GM18873 (cell line): Measurements from ENCODE around the gene IL1RN.
A peak's percentile ranks its signal among the peaks of the same experiment; 100 is the strongest.

Experiments
- ATAC-seq: cut with Tn5 transposase; IDR thresholded peaks from one replicate; pipeline ENCODE4 v1.9.1; 2021; ENCODE audit warnings: mild to moderate bottlenecking, moderate library complexity, moderate number of reproducible peaks; ENCODE audit not compliant: unreplicated experiment, low FRiP score

The IL1RN gene

GRCh38 chr2:113171334-113172075 lies 44.1 kb downstream of the IL1RN start:
- no peak for ATAC-seq

GRCh38 chr2:113172721-113173541 lies 45.5 kb downstream of the IL1RN start:
- ATAC-seq = no peak

DNA sequence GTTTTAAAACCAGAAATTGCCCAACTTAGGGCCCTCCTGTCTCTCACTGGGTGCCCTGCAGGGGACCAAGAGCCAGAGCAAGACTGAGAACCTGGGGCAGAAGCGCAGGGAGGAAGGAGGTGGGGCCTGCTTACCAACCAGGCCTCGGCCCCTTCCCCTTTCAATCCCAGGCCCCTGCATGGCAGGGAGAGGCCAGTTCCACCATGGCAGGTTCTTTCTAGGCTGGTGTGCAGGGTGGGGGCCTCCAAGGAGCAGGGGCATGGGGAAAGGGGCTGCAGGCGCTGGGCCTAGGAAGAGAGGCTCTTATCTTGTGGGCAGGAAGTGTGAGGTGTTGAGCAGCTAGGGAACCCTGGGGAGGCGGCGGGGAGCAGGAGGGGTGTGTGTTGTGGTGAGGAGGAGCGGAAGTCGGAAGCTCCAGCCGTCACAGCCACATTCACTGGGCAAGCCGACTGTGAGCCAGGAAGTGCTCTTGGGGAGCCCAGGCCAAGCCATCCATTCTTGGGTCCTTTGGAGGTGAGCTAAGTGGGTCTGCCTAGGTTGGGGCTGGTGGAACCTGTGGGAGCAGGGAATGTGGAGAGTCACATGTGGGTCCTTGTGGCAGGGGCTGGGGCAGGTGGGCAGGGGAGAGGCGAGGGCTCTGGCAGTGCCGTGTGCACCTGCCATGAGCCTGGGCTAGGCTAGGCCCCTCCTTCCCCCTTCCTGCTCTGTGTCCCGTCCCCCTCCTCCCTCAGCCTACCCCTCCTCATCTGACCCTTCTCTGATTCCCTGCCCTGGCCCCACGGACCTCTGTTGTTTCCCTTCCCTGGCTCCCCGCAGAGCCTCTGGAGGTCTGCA lies 46.4 kb downstream of the IL1RN start, which contains the start of gene PSD4:
Gene PSD4, plus strand, starts transcription at position 430 of the 834 bp plus-strand sequence. CDS start 8,486 bp downstream, outside the sequence.
- peak; percentile 75 for ATAC-seq

DNA sequence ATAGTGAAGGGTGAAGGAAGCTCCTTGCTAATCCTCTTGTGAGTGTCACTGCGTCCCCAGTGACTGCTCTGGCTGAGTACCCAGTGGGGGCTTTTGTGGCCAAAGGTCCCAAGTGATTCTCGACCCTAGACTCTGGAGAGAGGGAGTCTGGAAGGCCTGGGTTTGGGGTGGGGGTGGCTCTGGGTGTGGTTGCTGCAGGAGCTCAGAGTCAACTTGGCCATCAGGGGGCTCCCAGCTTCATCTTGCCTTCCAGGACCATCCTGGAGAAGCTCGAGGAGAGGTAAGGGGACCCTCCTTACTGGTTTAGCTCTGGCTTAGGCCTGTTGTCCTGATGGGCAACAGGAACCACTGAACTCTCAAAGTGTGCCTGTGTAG lies 47.0 kb downstream of the IL1RN start:
- no peak for ATAC-seq

- ATAC-seq = peak; percentile 56
Observed at GRCh38 chr2:113175042-113175628, 47.7 kb downstream of the IL1RN start.

GRCh38 chr2:113175736-113176695 lies 48.6 kb downstream of the IL1RN start:
- ATAC-seq = no peak

GRCh38 chr2:113176696-113177355 lies 49.4 kb downstream of the IL1RN start:
- ATAC-seq = no peak

DNA sequence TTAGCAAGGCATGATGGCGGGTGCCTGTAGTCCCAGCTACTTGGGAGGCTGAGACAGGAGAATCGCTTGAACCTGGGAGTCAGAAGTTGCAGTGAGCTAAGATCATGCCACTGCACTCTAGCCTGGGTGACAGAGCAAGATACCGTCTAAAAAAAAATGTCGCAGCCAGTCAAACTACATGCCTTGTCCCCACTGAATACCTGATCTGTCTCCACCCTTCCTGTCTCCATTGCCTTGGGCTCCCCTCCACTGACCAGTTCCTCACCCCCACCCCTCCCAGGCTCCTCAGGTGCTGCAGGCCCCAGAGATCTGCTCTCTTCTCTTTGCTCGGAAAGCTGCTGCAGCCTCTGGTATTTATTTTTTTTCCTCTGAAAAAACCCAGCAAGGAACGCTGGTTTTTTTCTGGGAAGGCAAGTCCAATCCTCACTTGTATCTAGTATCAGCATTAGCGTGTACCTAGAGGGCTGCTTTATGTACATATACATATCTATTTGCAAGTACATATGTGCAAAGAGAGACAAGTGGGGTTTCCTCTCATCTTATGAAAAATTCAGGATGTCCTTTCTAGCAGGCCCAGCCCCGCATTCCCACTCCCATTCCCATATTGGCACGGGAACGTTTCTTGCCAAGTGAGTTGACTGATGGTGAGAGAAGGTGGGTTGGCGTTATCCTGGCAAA lies 50.8 kb downstream of the IL1RN start:
- ATAC-seq = no peak

DNA sequence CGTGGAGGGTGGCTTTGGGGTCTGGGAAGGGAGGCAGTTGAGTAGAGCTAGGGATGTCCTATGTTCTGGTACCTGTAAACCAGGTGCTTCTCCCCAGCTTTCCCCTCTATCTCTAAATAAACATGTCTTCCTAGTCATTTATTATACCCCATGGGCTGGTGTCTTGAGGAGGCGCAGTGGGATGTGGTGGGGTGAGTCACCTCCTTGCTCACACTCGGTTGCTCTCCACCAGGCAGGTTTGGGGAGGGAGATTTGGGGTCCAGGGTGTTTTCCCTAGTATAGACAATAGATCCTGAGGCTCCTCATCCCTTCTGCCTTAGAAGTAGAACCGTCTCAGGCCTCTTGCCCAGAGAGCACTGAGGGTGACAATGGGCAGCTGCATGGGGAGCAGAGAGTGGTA lies 51.5 kb downstream of the IL1RN start:
- no peak for ATAC-seq

DNA sequence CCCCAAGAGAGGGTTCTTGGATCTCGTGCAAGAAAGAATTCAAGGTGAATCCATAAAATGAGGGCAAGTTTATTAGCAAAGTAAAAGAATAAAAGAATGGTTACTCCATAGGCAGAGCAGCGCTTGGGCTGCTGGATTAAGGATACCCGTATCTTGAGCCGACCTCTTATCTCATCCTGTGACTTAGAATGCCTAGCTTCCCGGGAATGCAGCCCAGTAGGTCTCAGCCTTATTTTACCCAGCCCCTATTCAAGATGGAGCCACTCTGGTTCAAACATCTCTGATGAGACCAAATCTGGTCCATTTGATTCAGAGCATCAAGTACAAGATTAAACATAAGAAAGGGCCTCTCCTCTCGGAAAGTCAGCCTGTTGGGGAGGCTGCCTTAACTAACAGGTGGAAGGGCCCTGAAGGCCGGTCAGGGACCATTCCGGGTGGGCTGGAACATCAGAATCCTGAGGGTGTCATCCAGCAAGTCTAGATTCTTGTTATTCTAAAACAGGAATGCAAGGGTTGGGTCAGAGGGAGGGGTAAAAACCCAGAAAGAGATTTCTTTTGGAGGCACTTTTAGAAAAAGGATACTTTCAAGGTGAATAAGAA lies 52.1 kb downstream of the IL1RN start:
- ATAC-seq = no peak

GRCh38 chr2:113180131-113180946 lies 52.9 kb downstream of the IL1RN start:
- no peak for ATAC-seq

DNA sequence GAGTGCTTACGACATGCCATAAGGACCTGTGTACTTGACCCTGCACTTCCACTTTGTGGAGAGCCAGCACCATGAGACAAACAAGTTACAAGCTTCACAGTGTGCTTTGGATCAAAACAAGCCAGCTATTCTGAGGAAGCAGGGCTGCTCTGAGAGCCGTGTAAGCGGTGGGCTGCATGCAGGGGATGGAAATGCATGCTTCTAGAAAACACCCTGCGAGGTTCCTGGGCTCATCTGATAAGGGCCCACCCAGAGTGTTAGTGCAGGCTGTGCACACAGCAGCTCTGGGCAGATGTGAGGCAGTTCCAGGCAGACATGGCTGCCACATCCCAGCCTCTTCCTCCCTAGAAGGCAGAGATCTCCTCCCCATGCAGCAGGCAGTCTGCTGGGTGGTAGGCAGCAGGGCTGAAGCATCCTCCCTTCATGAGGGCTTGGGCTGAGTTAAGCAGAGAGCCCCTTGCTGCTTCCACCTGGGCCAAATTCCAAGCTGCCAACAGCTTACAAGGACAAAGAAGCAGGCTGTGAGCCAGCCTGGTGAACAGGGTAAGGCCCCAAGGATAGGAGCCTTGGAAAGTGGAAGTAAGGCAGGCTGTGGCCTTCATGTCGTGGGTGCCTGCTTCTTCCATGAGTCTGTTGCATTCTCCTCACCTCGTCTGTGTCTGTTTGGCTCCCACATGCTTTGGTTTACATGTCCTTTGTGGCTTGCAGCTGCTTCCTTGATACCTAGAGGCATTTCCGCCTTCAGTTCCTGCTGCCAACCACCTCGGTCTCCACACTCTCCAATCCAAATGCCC lies 54.1 kb downstream of the IL1RN start:
- no peak for ATAC-seq

DNA sequence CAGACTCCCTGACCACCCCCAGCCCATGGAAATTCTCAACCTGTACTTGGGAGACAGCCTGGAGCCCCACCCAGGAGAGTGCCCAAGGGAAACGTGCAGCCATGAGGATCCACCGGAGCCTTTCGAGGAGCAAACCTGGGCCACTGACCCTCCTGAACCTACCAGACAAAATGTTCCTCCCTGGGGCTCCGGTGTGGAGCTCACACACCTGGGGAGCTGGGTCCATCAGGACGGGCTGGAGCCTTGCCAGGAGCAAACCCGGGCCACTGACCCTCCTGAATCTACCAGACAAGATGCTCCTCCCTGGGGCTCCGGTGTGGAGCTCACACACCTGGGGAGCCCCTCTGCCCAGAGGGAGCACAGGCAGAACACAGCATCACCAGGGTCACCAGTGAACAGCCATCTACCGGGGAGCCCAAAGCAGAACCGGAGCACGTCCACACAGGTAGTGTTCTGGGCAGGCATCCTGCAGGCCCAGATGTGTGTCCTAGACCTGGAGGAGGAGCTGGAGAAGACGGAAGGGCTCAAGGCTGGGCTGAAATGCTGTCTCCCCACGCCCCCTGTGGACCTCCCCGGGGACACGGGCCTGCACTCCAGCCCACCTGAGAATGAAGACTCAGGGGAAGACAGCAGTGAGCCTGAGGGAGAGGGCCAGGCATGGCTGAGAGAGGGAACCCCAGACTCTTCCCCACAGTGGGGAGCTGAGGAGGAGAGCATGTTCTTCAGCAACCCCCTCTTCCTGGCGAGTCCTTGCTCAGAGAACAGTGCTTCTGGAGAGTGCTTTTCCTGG lies 55.3 kb downstream of the IL1RN start:
- no peak for ATAC-seq

DNA sequence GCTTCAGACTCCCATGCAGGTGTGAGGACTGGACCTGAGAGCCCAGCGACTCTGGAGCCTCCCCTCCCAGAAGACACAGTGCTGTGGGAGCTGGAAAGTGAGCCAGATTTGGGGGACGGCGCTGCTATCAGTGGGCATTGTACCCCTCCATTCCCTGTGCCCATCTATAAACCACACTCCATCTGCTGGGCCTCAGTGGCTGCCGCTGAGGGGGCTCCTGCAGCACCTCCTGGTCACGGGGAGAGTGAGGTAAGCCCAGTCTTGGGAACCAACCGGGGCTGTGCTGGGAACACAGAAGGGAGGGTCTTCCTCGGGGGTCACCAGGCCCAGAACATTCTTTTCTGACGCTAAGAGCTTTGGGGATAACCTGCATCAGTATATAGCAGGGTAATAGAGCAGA lies 55.9 kb downstream of the IL1RN start:
- no peak for ATAC-seq
